Inflammatory macrophage treated with lipopolysaccharide for 4 hours (primary cell): ENCODE data around the gene SLIT3.

Source experiments
- DNase-seq: peaks from one replicate; pipeline ENCODE4 v3.0.0-alpha.2; 2020

SLIT3 gene

DNA sequence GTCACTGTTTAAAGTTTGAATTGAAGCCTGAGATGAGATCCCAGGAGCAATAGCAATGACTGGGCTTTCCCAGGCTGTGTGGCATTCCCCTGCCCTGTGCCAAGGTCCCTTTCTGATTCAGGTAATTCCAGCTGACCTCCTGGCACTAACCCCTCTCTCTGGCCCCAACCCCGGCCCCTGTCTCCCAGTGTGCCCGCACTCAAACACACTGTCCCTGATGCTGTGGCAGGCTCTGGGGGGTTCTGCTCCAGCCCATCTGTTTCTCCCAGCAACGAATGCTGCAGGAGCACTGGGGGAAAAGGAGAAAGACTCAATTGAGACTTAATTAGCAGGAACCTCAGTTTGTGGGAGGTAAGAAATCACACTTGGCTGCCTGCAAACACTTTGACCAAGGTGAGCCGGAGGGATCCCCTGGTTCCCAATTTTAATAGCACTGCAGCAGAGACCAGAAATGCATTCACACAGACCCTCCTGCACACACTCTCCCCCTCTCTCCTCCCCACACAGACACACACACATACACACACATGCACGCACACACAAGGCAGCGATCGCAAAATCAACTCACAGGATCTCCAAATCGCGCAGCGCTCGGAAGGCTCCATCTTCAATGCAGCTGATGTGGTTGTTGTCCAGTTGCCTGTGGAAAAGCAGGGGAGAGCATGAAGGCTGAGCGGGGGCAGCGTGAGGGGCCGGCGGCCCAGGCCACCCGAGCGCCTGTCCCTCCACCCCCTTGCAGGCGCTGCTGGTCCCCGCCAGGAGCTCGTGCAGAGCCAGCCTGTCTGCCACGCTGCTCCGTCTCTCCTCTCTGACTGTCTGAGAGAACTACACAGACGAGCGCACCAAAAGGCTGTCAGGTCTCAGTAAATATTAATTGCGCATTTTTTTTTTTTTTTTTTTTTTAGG is 456.7 kb downstream of the SLIT3 start:
- no peak for DNase-seq

DNA sequence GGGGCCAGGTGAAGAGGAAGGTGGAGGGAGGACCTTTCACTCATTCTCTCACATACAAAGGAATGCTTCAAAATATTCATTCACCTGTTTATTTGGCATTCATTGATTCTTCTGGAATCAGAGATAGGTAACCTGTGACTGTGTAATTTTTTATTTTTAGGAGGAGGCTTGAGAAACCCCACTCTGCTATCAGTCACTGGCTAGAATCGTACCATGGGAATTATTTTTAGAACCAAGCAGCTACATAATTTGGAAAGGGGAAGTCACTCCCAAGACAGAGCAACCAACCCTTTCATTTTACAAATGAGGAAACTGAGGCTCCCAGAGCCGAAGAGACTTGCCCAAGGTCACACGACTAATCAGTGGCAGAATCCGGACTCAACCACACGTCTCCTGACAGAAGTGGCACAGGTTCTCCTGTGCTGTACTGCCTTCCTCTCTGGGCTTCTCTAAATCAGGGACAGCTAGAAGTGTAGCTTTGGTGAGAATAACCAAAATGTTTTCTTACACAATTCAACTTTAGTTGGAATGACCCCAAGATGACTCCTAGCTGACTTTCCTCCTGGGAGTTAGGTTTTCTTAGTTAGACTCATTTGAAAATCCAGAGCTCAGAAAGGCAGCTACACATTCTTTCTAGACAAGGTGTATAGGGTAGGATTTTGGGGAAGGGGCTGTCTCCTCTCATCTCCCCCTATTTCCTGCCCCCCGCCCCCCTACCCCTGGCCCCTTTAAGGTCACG is 457.5 kb downstream of the SLIT3 start:
- peak; percentile 26 for DNase-seq

DNA sequence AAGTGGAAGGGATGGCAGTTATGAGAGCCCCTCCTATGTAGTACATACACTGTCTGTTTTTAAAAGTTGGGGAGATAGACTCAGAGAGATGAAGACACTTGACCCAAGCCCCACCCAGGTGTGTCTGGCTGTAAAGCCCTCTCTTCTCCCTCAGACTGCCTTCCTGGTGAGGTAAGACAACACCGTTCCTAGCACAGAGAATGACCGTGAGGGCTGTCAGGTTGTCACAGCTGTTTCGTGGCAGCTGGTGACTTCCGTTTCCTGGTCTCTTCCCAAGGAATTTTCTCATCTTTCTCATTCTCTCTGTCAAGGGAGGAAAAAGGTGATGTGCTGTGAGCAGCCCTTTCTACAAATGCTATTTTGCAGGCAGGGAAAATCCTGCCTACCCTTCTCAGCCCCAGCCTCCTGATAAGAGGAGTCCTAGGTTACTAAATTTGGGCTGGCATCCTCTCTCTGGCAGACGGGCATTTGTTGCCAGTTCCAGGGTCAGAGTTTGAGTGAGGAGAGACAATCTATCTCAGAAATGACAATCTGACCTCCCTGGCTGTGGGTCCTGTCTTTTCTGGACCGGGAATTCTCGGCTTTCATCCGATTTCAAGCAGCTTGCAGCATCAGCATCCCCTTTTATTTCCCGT is 458.3 kb downstream of the SLIT3 start:
- no peak for DNase-seq

DNA sequence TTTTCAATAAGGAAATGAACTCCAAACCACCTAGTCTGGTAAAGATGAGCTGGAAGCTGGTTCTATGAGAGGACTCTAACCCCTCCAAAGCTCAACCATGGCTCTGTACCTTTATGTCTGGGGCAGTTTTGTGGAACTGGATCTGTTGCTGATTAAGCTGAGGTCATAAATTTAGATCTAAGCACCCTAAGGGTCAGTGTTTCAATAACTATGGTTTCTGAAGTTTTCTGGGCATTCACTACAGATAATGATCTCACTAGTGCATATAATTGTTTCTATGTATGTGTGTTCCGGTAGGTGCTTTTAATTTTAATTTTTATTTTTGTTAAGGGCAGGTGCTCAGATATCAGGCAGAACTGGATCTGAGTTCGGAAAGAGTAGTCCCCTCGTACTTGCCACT is 463.1 kb downstream of the SLIT3 start:
- no peak for DNase-seq

DNA sequence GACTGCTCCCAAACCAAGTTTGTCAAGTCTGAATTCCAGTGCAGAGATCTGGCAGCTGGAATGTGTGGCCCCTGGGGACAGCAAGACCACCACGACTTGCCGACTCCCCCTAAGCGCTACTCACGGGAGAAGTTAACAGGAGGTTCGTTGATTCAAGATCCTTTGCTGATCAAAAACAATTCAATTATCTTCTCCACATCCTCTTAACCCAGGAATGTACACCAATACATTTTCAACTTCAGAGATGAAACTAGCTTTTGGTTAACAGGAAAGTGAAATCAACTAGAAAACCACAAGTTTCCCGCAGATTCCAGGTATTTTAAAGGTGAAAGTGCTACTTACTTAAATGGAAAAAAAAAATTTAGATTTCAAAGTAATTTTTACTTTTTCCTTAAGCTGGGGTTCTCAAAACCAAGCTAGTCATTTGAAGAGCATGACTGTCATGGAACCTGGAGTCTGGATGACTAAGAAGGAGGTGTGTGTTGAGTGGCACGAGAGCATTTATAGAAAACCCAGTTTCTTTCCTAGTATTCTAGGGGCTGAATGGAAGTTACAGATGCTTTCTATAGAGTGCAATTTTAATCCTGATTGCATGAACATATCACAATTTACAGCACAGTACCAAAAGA is 464.2 kb downstream of the SLIT3 start:
- no peak for DNase-seq

GRCh38 chr5:168833936-168834335 is 467.0 kb downstream of the SLIT3 start:
- DNase-seq: no peak

- DNase-seq: no peak
Observed at GRCh38 chr5:168833383-168833782, 467.6 kb downstream of the SLIT3 start.

GRCh38 chr5:168832308-168832707 is 468.6 kb downstream of the SLIT3 start:
- DNase-seq: no peak

- DNase-seq: no peak
Observed at GRCh38 chr5:168831383-168831782, 469.6 kb downstream of the SLIT3 start.

- no peak for DNase-seq
Observed at GRCh38 chr5:168830833-168831232, 470.1 kb downstream of the SLIT3 start.

DNA sequence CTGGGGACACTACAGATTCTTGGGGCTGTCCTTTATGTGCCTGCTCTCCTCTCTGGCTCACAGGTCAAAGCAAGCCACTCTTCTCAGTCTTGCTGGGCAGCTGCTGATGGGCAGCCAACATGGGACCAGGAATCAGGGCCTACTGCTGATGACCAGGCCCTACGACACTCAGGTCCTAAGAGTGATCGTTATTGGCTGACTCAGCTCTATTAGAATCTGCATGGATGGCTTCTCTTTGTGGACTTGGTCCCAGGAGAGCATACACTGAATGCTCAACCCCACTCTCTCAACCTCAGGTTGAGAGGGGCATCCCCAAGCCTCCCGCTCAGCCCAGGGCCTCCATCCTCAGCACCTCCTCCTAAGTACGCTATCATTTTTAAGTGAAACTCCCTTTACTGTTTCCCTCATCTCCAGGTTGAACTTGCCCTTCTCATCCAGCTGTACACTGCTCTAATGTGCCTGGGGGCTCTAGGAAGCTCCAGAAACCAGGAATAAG is 471.0 kb downstream of the SLIT3 start:
- DNase-seq: no peak

DNA sequence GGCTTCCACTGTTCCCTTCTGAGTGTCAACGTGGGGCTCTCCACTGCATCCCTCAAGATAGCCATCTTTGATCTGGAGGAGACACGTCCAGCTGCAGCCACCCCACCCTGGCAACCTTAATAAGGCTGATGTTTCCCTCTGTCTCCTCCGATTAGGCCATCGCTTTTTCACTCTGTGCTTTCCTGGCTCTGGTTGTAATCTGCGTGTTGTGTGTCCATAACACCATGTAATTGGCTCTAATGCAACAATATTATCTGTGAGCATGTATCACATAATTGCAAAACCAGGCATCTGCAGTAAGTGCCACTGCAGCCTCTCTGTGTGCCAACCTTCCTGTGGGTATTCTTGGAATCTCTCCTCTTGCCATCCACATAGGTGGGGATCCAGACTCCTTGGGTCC is 471.9 kb downstream of the SLIT3 start:
- DNase-seq: no peak

GRCh38 chr5:168827636-168828035 is 473.3 kb downstream of the SLIT3 start:
- no peak for DNase-seq

DNA sequence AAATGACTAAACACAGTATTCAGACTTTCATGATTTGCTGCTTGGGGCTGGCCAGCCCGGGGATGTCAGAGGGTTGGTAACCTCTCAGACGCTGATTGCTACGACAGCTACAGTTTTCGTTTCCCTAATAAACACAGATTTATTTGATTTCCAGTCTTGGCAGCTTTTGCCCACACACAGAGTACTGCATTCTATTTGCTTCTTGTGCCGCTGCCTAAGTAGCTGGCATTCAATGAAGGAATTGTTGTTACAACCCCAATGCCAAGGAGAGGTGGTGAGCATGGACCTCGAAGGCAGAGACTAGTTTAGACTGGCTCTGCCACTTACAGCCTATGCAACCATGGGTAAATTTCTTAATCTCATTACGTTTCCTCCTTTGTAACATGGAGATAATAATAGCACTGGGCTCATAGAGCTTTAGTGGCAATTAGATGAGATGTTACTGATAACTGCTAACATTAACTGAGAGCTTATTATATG is 474.7 kb downstream of the SLIT3 start:
- DNase-seq: no peak

GRCh38 chr5:168822745-168823281 is 478.1 kb downstream of the SLIT3 start:
- DNase-seq: no peak

GRCh38 chr5:168822248-168822744 is 478.6 kb downstream of the SLIT3 start:
- no peak for DNase-seq

- DNase-seq: no peak
Observed at GRCh38 chr5:168820874-168821273, 480.1 kb downstream of the SLIT3 start.

GRCh38 chr5:168819004-168819621 is 481.8 kb downstream of the SLIT3 start:
- no peak for DNase-seq

DNA sequence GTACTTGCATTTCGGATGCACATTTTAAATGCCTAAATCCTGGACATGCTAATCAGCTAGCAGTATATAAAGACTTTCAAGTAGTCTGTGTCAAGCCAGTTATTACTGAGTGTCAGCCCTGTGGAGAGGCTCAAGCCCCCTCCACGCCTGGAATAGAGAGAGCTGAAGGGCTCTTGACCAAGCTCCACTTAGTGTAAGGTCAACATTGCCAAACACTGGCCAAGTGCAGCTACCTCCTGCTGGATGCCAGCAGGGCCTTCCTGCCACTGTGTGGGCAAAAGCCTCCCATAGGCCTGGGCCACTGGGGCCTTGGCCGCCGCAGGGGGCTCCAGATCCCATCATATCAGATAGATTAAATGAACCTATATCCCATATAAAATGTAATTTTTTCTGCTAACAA is 482.4 kb downstream of the SLIT3 start:
- DNase-seq: no peak

GRCh38 chr5:168817591-168817990 is 483.3 kb downstream of the SLIT3 start:
- DNase-seq: no peak

GRCh38 chr5:168816661-168817060 is 484.3 kb downstream of the SLIT3 start:
- no peak for DNase-seq
